OCI-LY1 (cell line): ENCODE results near the gene HPX.

Experiments used
- H2AFZ ChIP-seq: fragments of 200-600 bp; sonication (generic), shearing (Covaris generic); 2 replicates; pipeline ENCODE4 v1.6.0; 2014; ENCODE audit warnings: antibody characterized with exemption, mild to moderate bottlenecking, low read length
- H3F3A ChIP-seq: fragments of 200-600 bp; sonication (generic), shearing (Covaris generic); 2 replicates; pipeline ENCODE4 v1.6.0; 2014; ENCODE audit warnings: mild to moderate bottlenecking, antibody characterized with exemption, low read length, moderate library complexity; ENCODE audit not compliant: insufficient read depth
- H3K27ac ChIP-seq: fragments of 200-600 bp; sonication (generic); 2 replicates; pipeline ENCODE4 v1.5.1; 2014; ENCODE audit warnings: low read length, mixed run types, mild to moderate bottlenecking, low read depth; ENCODE audit not compliant: poor library complexity, severe bottlenecking
- H3K27me3 ChIP-seq: fragments of 200-600 bp; sonication (generic); 2 replicates; pipeline ENCODE4 v1.6.0; 2014; ENCODE audit warnings: antibody characterized with exemption, mild to moderate bottlenecking, low read length, moderate library complexity; ENCODE audit not compliant: insufficient read depth
- H3K36me3 ChIP-seq: fragments of 200-600 bp; sonication (generic); 2 replicates; pipeline ENCODE4 v1.6.1; 2014; ENCODE audit warnings: mild to moderate bottlenecking, antibody characterized with exemption, low read length, moderate library complexity, mixed read lengths; ENCODE audit not compliant: insufficient read depth
- H3K4me1 ChIP-seq: fragments of 200-600 bp; sonication (generic); 2 replicates; pipeline ENCODE4 v1.5.1; 2014; ENCODE audit warnings: mild to moderate bottlenecking, low read length, moderate library complexity; ENCODE audit not compliant: insufficient read depth, severe bottlenecking
- H3K4me2 ChIP-seq: fragments of 200-600 bp; sonication (generic), shearing (Covaris generic); 2 replicates; pipeline ENCODE4 v1.6.1; 2014; ENCODE audit warnings: low read length
- H3K4me3 ChIP-seq: fragments of 200-600 bp; sonication (generic); 2 replicates; pipeline ENCODE4 v1.5.1; 2014; ENCODE audit warnings: low read length, low read depth, mild to moderate bottlenecking, mixed read lengths; ENCODE audit not compliant: poor library complexity, severe bottlenecking
- H3K79me2 ChIP-seq: fragments of 200-600 bp; shearing (Covaris generic); 2 replicates; pipeline ENCODE4 v1.6.1; 2016; ENCODE audit warnings: mixed run types, low read length, mixed read lengths; ENCODE audit not compliant: insufficient read depth
- H3K9ac ChIP-seq: fragments of 200-600 bp; sonication (generic), shearing (Covaris generic); 2 replicates; pipeline ENCODE4 v1.6.1; 2014; ENCODE audit warnings: mild to moderate bottlenecking, low read length, mixed read lengths
- H3K9me2 ChIP-seq: fragments of 200-600 bp; sonication (generic), shearing (Covaris generic); 2 replicates; pipeline ENCODE4 v1.6.1; 2014; ENCODE audit warnings: low read depth, mild to moderate bottlenecking, low read length, mixed read lengths
- H3K9me3 ChIP-seq: fragments of 200-600 bp; shearing (Covaris generic); 2 replicates; pipeline ENCODE4 v1.6.1; 2014; ENCODE audit warnings: low read length, mixed read lengths
- H4K20me1 ChIP-seq: fragments of 200-600 bp; sonication (generic), shearing (Covaris generic); 2 replicates; pipeline ENCODE4 v1.6.0; 2016; ENCODE audit warnings: mild to moderate bottlenecking, low read length; ENCODE audit not compliant: insufficient read depth
- CTCF ChIP-seq: fragments of 200-600 bp; sonication (generic), shearing (Covaris generic); IDR thresholded peaks from 2 replicates; pipeline ENCODE4 v1.5.1; 2017; ENCODE audit warnings: mild to moderate bottlenecking, antibody characterized with exemption, low read length, moderate library complexity, mixed read lengths
- EZH2 ChIP-seq: fragments of 200-600 bp; sonication (generic), shearing (Covaris generic); IDR thresholded peaks from 2 replicates; pipeline ENCODE4 v1.8.0; 2017; ENCODE audit warnings: borderline replicate concordance, mixed run types, mild to moderate bottlenecking, antibody characterized with exemption, low read length, moderate library complexity, mixed read lengths

Gene HPX

DNA sequence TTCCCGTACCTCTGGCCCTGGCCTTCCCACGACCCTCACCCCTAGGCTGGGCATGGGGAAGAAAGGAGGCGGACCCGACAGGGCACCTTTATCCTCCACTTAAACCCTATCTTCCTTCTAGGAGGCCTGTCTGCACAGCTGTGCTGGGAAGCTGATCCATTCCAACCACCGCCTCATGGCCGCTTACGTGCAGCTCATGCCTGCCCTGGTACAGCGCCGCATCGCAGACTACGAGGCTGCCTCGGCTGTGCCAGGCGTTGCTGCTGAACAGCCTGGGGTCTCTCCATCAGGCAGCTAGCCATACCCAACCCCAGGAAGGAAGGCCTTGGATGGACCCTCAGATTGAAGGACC is 41.1 kb upstream of the HPX start:
- Histone ChIP-seq H3F3A (no peaks in the 10 kb centered on the region), H3K27ac (peak overlapping the region; percentile 66), H3K4me3 (peak overlapping the region; percentile 96), H3K27me3 (no peaks in the 10 kb centered on the region), H3K4me1 (peaks cover 22% of the 10 kb centered on the region), H3K9ac (peak overlapping the region; percentile 98), H2AFZ (no peak overlapping the region), H3K79me2 (peaks cover 28% of the 10 kb centered on the region), H4K20me1 (no peaks in the 10 kb centered on the region), H3K9me2 (no peaks in the 10 kb centered on the region), H3K9me3 (no peaks in the 10 kb centered on the region), H3K36me3 (peaks cover 78% of the 10 kb centered on the region), H3K4me2 (peak overlapping the region; percentile 98)
- no peak for TF ChIP-seq EZH2
- no peak for TF ChIP-seq CTCF

DNA sequence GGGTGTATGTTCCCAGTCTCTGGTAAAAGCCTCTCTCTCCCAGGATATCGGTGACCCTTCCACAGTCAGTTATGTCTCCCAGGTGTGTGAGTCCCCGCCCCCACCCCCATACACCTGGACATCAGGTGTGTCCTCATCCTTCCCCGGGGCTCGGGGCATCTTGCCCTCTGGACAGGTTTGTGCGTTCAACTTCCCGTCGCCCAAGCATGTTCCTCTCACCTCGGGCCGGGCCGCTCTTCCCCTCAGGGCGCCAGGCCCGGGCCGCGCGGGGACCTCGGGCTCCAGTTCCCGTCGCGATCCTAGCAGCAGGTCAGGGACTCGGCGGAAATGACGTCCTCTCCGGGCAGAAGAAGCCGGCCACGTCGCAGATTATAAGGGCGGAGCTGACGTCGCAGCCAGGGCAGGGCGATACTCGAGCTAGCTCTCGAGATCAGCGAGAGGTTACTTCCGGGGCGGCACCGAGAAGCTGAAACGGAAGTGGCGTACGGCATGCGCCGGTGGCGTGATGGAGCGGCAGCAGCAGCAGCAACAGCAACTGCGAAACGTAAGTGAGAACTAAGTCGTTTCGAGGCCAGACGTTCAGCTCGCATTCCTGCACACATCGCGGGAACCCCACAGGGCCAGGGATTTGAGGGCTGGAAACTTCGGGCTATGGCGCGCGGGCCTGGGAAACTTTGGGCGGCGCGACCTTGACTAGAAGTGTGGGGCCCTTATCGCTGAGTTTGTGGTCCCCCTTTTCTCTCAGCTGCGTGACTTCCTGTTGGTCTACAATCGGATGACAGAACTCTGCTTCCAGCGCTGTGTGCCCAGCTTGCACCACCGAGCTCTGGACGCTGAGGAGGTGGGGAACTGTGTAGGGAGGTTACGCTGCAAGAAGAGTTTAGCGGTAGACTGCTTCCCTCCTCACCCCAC is 40.5 kb upstream of the HPX start, which contains the start of the genes ARFIP2 and TIMM10B:
TSS of gene ARFIP2 (minus strand) at position 320 of the 912 bp plus-strand sequence. CDS start 910 bp downstream, outside the sequence.
TSS of gene TIMM10B (plus strand) at position 490 of the 912 bp plus-strand sequence. CDS start at position 506, 16 bp downstream.
- peaks cover 78% of the 10 kb centered on the region for H3K36me3 ChIP-seq

GRCh38 chr11:6480299-6480914 is 39.6 kb upstream of the HPX start:
- Histone ChIP-seq H3K9me3 (no peaks in the 10 kb centered on the region), H4K20me1 (no peaks in the 10 kb centered on the region), H3K9me2 (no peaks in the 10 kb centered on the region), H3K9ac (peak overlapping the region; percentile 98), H3K4me2 (peak overlapping the region; percentile 98), H3K4me3 (peak overlapping the region; percentile 96), H3K79me2 (peaks cover 28% of the 10 kb centered on the region), H2AFZ (no peak overlapping the region), H3F3A (no peaks in the 10 kb centered on the region), H3K36me3 (peaks cover 73% of the 10 kb centered on the region), H3K27me3 (no peaks in the 10 kb centered on the region), H3K27ac (peak overlapping the region; percentile 42), H3K4me1 (peaks cover 22% of the 10 kb centered on the region)
- TF ChIP-seq EZH2 (no peak), CTCF (no peak)

More for the DNA sequence above, 40.5 kb upstream of the HPX start, which contains the start of the genes ARFIP2 and TIMM10B:
- Histone ChIP-seq H3K9me3 (no peaks in the 10 kb centered on the region), H3K9ac (peak within 1 kb of the TSS; percentile 98), H2AFZ (no peak within 1 kb of the TSS), H4K20me1 (no peaks in the 10 kb centered on the region), H3K27ac (peak within 1 kb of the TSS; percentile 66), H3K9me2 (no peaks in the 10 kb centered on the region), H3K79me2 (peaks cover 28% of the 10 kb centered on the region), H3K4me3 (peak within 1 kb of the TSS; percentile 96), H3F3A (no peaks in the 10 kb centered on the region), H3K4me1 (peaks cover 22% of the 10 kb centered on the region), H3K4me2 (peak within 1 kb of the TSS; percentile 98), H3K27me3 (no peaks in the 10 kb centered on the region)
- TF ChIP-seq CTCF (no peak), EZH2 (no peak)
